Prostate gland (tissue), 2 donors: ENCODE data around the gene ACBD5. TPM values are rescaled to one million over a fixed set of nuclear protein-coding genes. Genes with fewer than 3 reads are reported as not detected.

Source experiments
- DNase-seq: peaks from one replicate; pipeline ENCODE4 v3.0.0-alpha.2; 2019; ENCODE audit warnings: low spot score
- H3K27ac ChIP-seq, 2 donors: fragments of 200-600 bp; sonication (generic); 2 replicates each; pipeline ENCODE4 v1.5.1; 2017 to 2019
- H3K27me3 ChIP-seq: fragments of 200-600 bp; sonication (generic); replicated peaks from 2 replicates; pipeline ENCODE4 v1.5.1; 2019; ENCODE audit not compliant: insufficient read depth
- H3K36me3 ChIP-seq, 2 donors: fragments of 200-600 bp; sonication (generic); 1 replicate in 1 of 2; 2 replicates in 1 of 2; pipeline versions ENCODE4 v1.5.1 to v1.8.1; 2017 to 2019
- H3K4me1 ChIP-seq: fragments of 200-600 bp; sonication (generic); replicated peaks from 2 replicates; pipeline ENCODE4 v1.5.1; 2019
- H3K4me3 ChIP-seq, 2 donors: fragments of 200-600 bp; sonication (generic); 2 replicates each; pipeline ENCODE4 v1.5.1; 2017 to 2019
- H3K9me3 ChIP-seq: fragments of 200-600 bp; sonication (generic); 2 replicates; pipeline ENCODE4 v1.5.1; 2017
- POLR2A ChIP-seq: fragments of 450-650 bp; IDR thresholded peaks from one replicate; pipeline ENCODE4 v1.6.1; 2016; ENCODE audit warnings: antibody characterized with exemption, mild to moderate bottlenecking
- POLR2AphosphoS5 ChIP-seq: sonication (generic); formaldehyde crosslinking; IDR thresholded peaks from one replicate; pipeline ENCODE4 v1.6.1; 2017; ENCODE audit warnings: antibody characterized with exemption
- WGBS: methylation state at CpG from one replicate; pipeline ENCODE4 v1.1.5; 2018; 5-methylcytosine and 5-hydroxymethylcytosine counted together
- intact Hi-C: fragments of 100-400 bp; cut with DNase I; formaldehyde crosslinking; loops from one replicate; pipeline ENCODE4 v1.14.2; 2022
- total RNA-seq, 2 donors: library from RNA; depleted of rRNA; stranded (reverse); fragments of >200 nt; gene quantifications; one replicate each; pipeline ENCODE4 v1.1.0, GENCODE V29; 2016
- TF ChIP-seq, protein P1 (sequence below), 4 experiments: fragments of 200-600 bp in 2 of 4; fragments of 450-650 bp in 2 of 4; sonication (generic) in 2 of 4; IDR thresholded peaks; 1 replicate in 3 of 4; 2 replicates in 1 of 4; pipeline ENCODE4 v1.5.1; 2016 to 2019; ENCODE audit warnings: antibody characterized with exemption in 4 of 4, mild to moderate bottlenecking in 2 of 4, moderate library complexity in 2 of 4

ACBD5 gene
- total RNA-seq, 2 donors from 2014 or later = 28.9 to 33.7 TPM

DNA sequence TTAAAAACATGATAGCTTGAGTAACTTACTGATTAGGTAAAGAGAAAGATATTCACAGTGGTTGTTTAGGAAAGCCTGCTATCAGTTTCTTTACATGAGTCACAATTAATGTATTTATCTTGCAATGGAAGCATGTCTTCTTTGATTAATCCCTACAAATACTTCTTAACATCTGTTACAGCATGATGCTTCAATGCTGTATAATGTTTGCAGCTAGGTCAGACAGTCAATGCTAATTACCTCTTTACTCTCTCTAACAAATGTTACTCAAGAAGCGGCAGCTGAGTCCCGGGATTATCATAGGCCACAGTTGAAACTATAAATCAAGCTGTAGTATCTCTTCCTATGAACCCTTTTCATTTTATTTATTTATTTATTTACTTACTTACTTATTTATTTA is 33.2 kb downstream of the ACBD5 start:
- H3K9me3 ChIP-seq = no peaks in the 10 kb centered on the region
- 91% methylated on average over 2 of the region's 2 CpGs for WGBS
- H3K4me3 ChIP-seq = no peak overlapping the region
- no peak overlapping the region for H3K27ac ChIP-seq
- H3K27me3 ChIP-seq = no peaks in the 10 kb centered on the region
- no peak for DNase-seq
- no peaks in the 10 kb centered on the region for H3K4me1 ChIP-seq
- no peaks in the 10 kb centered on the region for H3K36me3 ChIP-seq
- intact Hi-C loops = no loop called here
- TF ChIP-seq POLR2A = no peak
- TF ChIP-seq, protein P1, sequence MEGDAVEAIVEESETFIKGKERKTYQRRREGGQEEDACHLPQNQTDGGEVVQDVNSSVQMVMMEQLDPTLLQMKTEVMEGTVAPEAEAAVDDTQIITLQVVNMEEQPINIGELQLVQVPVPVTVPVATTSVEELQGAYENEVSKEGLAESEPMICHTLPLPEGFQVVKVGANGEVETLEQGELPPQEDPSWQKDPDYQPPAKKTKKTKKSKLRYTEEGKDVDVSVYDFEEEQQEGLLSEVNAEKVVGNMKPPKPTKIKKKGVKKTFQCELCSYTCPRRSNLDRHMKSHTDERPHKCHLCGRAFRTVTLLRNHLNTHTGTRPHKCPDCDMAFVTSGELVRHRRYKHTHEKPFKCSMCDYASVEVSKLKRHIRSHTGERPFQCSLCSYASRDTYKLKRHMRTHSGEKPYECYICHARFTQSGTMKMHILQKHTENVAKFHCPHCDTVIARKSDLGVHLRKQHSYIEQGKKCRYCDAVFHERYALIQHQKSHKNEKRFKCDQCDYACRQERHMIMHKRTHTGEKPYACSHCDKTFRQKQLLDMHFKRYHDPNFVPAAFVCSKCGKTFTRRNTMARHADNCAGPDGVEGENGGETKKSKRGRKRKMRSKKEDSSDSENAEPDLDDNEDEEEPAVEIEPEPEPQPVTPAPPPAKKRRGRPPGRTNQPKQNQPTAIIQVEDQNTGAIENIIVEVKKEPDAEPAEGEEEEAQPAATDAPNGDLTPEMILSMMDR (IDR thresholded peaks at IDR 0.05) = no peak
- TF ChIP-seq POLR2AphosphoS5 = no peak

DNA sequence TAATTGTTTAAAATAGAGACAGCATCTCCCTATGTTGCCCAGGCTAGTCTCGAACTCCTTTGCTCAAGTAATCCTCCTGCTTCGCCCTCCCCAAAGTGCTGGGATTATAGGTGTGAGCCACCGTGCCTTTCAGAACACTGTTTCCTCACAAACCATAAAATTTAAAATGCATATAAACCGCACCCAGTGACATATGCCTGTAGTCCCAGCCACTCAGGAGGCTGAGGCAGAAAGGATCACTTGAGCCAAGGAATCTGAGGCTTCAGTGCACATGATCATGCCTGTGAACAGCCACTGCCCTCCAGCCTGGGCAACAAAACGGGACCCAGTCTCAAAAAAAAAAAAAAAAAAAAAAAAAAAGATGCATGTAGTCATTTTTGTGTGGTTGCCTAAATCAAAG is 36.8 kb downstream of the ACBD5 start:
- Histone ChIP-seq H3K9me3 (no peaks in the 10 kb centered on the region), H3K4me1 (no peaks in the 10 kb centered on the region), H3K27me3 (no peaks in the 10 kb centered on the region), H3K4me3 (no peak overlapping the region), H3K27ac (no peak overlapping the region), H3K36me3 (no peaks in the 10 kb centered on the region)
- TF ChIP-seq POLR2AphosphoS5 (no peak), POLR2A (no peak)
- TF ChIP-seq, protein P1 (IDR thresholded peaks at IDR 0.05) = no peak
- WGBS = 96% methylated on average over 5 of the region's 5 CpGs
- intact Hi-C loops = no loop called here
- no peak for DNase-seq

DNA sequence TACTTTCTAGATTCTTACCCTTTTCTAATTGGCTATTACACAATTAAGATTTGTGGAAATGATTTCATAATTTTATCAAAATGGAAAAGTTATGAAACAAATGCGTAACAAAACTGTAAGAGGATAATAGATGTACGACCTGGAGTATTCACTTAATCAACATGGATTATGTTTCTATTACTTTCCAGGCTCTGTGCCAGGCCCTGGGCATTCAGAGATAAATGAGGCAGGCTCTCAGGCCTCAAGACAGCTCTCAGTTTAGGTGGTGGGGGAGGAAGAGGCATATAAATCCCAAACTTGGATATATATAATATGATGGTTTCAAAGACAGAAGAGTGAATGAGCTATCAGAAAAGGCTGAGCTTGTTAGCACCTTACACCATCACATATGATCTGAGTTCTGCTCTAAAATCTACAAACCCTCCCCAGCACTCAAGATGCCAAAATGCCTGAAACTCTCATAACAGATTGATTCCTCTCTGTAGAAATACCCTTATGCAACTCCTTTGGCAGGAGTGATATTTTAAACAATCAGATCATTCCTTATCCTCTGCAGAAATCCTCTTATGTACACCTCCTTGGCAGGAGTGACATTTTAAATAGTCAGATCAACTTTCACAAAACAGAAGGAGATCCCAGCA is 42.5 kb downstream of the ACBD5 start:
- no peak for DNase-seq
- no peak for TF ChIP-seq POLR2A
- TF ChIP-seq POLR2AphosphoS5 = no peak
- TF ChIP-seq, protein P1 (IDR thresholded peaks at IDR 0.05) = no peak
- no peak overlapping the region for H3K4me3 ChIP-seq
- intact Hi-C loops = no loop called here
- H3K27ac ChIP-seq = no peak overlapping the region
- H3K36me3 ChIP-seq = no peaks in the 10 kb centered on the region
- WGBS = 60% methylated on average over 2 of the region's 2 CpGs
- H3K4me1 ChIP-seq = no peaks in the 10 kb centered on the region
- H3K9me3 ChIP-seq = no peaks in the 10 kb centered on the region
- no peaks in the 10 kb centered on the region for H3K27me3 ChIP-seq

DNA sequence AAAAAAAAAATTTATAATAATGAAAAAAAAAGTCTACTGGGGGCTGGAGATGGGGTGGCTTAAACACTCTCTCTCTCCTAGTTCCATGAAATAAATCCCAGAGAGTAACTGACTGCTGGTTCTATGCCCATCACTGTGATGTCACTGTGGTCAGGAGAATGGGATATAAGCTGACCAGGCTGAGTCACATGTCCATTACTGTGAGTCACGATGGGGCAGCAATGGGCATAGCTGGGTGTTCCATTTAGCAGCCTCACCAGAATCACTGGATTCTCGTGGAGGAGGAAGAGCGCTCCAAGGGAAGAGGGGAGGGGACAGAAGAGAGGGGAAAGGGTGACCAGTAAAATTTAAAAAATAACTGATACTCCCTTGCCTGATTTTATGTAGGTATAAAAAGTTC is 48.3 kb downstream of the ACBD5 start:
- Histone ChIP-seq H3K27me3 (no peaks in the 10 kb centered on the region), H3K27ac (no peak overlapping the region), H3K36me3 (no peaks in the 10 kb centered on the region), H3K4me1 (no peaks in the 10 kb centered on the region), H3K4me3 (no peak overlapping the region), H3K9me3 (no peaks in the 10 kb centered on the region)
- DNase-seq = no peak
- intact Hi-C loops = no loop called here
- WGBS = 68% methylated on average over 3 of the region's 3 CpGs
- no peak for TF ChIP-seq POLR2A
- TF ChIP-seq POLR2AphosphoS5 = no peak
- TF ChIP-seq, protein P1 (IDR thresholded peaks at IDR 0.05) = no peak

DNA sequence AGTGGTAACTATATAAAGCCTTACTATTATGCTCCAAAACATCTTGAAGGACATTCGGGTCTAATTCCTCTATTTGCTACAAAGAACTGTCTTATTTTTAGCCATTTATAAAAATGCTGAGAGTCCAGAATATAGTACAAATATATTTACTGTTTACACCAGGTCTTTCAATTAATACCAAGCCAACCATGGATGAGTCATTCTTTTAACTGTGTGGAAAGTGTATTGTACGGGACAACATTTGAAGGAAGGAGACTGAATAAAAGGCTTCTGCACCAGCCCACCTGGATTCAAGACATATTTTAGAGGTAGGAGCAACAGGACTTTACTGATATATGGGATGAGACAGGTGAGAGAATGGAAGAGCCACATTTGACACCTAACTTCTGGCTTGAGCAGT is 50.1 kb downstream of the ACBD5 start:
- H3K4me1 ChIP-seq = no peaks in the 10 kb centered on the region
- intact Hi-C loops = no loop called here
- H3K36me3 ChIP-seq = no peaks in the 10 kb centered on the region
- no peaks in the 10 kb centered on the region for H3K9me3 ChIP-seq
- TF ChIP-seq POLR2AphosphoS5 (no peak), POLR2A (no peak)
- TF ChIP-seq, protein P1 (IDR thresholded peaks at IDR 0.05) = no peak
- 69% methylated on average over 2 of the region's 2 CpGs for WGBS
- no peak overlapping the region for H3K4me3 ChIP-seq
- no peak for DNase-seq
- no peaks in the 10 kb centered on the region for H3K27me3 ChIP-seq
- H3K27ac ChIP-seq = no peak overlapping the region
